ENCODE measurements around the gene EPDR1. TPM values are rescaled to one million over a fixed set of nuclear protein-coding genes. Genes with fewer than 3 reads are reported as not detected.
A peak's percentile ranks its signal among the peaks of the same experiment; 100 is the strongest.

Gene EPDR1
- total and polyA plus RNA-seq, 8 donors, result 2.4 to 12.3 (median 7.3) TPM

- Histone ChIP-seq H3K27me3 (no peaks in the 10 kb centered on the region), H3K36me3 (no peaks in the 10 kb centered on the region), H3K27ac (no peak overlapping the region), H3K4me1 (peaks cover 0 to 11% (median 0%) of the 10 kb centered on the region in 3 donors), H3K4me3 (peak overlapping the region in 2 of 4 donors; percentile 61 to 62), H3K9me3 (no peaks in the 10 kb centered on the region)
- ATAC-seq (no peak), DNase-seq (no peak), FAIRE-seq (no peak)
- WGBS, 2 donors, result 7 to 15% methylated on average over 5 of the region's 5 CpGs
- intact Hi-C loops (cut with DNase I), result loop anchor here in 1 of 3 donors (10.0 kb wide), 1 partner anchor 189 kb away; no protein-coding TSS in a partner anchor
- TF ChIP-seq CTCF (IDR thresholded peaks at IDR 0.05), result no peak
Measured at GRCh38 chr7:37915438-37915837, 5.0 kb upstream of the EPDR1 start.

DNA sequence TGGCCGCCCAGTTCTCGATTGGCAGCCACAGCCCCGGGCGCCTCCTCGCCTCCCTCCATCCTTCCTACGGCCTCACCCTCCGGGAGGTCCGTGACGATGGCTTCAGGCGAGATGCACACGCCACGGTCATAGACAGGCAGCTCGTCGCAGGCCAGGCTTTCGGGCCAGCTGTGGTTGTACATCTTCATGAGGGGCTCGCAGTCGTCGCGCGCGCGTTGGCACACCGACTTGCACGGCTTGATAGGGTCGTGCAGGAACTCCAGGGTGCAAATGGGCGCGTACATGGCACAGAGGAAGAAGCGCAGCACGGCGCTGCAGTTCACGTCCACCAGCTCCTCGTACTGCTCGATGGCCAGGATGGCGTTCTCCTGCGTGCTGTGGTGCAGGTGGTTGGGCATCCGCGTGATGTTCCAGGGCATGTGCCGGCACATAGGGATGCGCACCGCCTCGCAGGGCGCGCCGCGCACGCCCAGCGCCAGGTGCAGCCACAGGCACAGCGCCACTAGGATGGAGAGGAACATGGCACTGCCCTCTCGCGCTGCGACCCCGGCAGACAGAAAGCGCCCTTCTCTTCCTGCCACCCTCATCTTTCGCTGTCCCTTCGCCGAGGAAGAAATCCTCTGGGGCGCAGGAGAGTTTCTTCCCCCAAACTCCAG is 4.3 kb upstream of the EPDR1 start:
- TF ChIP-seq CTCF (IDR thresholded peaks at IDR 0.05), result no peak
- H3K27ac ChIP-seq, result peak overlapping the region; percentile 6 to 55 (median 38)
- ATAC-seq (peak; percentile 35 to 53 (median 40)), FAIRE-seq (no peak), DNase-seq (peak; percentile 10 to 72 (median 40))
- peaks cover 0 to 11% (median 0%) of the 10 kb centered on the region in 3 donors for H3K4me1 ChIP-seq
- H3K36me3 ChIP-seq, result no peaks in the 10 kb centered on the region
- H3K27me3 ChIP-seq, result no peaks in the 10 kb centered on the region
- intact Hi-C loops (cut with DNase I), result loop anchor here in 1 of 3 donors (10.0 kb wide), 1 partner anchor 189 kb away; no protein-coding TSS in a partner anchor
- WGBS, 2 donors, result 4 to 5% methylated on average over 52 to 57 of the region's 57 CpGs
- H3K4me3 ChIP-seq, result peak overlapping the region; percentile 35 to 62 (median 53)
- no peaks in the 10 kb centered on the region for H3K9me3 ChIP-seq

GRCh38 chr7:37916673-37917660 is 3.5 kb upstream of the EPDR1 start, which contains the start of gene SFRP4:
Gene SFRP4, minus strand, starts transcription at chr7:37916817. Its CDS starts 280 bp downstream, at chr7:37916537.
- peak in 3 of 4 donors; percentile 54 to 61 (median 54) for TF ChIP-seq CTCF (IDR thresholded peaks at IDR 0.05)
- H3K27me3 ChIP-seq, result no peaks in the 10 kb centered on the region
- WGBS, 2 donors, result 0 to 1% methylated on average over 45 to 46 of the region's 46 CpGs
- H3K27ac ChIP-seq, result peak within 1 kb of the TSS; percentile 6 to 55 (median 38)
- H3K4me1 ChIP-seq, result peaks cover 0 to 17% (median 0%) of the 10 kb centered on the region in 3 donors
- DNase-seq, result peak; percentile 66 to 81 (median 73)
- H3K9me3 ChIP-seq, result no peaks in the 10 kb centered on the region
- H3K36me3 ChIP-seq, result no peaks in the 10 kb centered on the region
- peak within 1 kb of the TSS; percentile 35 to 62 (median 53) for H3K4me3 ChIP-seq
- peak; percentile 65 to 76 (median 70) for ATAC-seq
- peak; percentile 37 for FAIRE-seq
- intact Hi-C loops (cut with DNase I), result loop anchor here in 1 of 3 donors (10.0 kb wide), 1 partner anchor 188 kb away; no protein-coding TSS in a partner anchor

DNA sequence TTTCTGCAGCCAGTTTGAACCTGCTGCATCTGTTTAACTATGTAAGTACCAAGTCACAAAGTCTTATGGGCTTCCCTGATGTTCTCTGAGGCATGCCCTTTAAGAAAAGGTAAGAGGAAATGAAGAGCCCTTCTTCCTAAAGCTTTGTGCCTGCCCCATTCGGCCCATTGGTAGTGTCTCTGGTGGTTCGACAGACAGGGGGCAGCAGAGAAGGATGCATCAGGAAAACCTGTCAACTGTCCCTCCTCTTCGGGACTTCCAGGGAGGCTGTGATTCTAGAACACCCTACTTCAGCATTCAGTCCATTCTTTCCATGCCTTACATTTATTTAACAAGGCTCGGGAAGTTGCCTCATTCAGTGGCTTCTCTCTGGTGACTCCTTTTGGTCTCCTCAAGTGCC is 1.9 kb upstream of the EPDR1 start:
- FAIRE-seq (no peak), ATAC-seq (no peak), DNase-seq (no peak)
- intact Hi-C loops (cut with DNase I), result loop anchor here in 1 of 3 donors (10.0 kb wide), 1 partner anchor 186 kb away; no protein-coding TSS in a partner anchor
- H3K27ac ChIP-seq, result no peak overlapping the region
- H3K36me3 ChIP-seq, result no peaks in the 10 kb centered on the region
- 40 to 71% methylated on average over 4 of the region's 4 CpGs for WGBS, 2 donors
- no peaks in the 10 kb centered on the region for H3K9me3 ChIP-seq
- no peak overlapping the region for H3K4me3 ChIP-seq
- peaks cover 0 to 21% (median 0%) of the 10 kb centered on the region in 3 donors for H3K4me1 ChIP-seq
- TF ChIP-seq CTCF (IDR thresholded peaks at IDR 0.05), result no peak
- no peaks in the 10 kb centered on the region for H3K27me3 ChIP-seq
